Amniotic stem cell (primary cell): ENCODE measurements around the gene VPS13D.

Experiments
- DNase-seq: peaks from one replicate; lab custom pipeline; 2025; lab: John Stamatoyannopoulos, UW

Gene VPS13D

GRCh38 chr1:12495725-12496124, 265.9 kb downstream of the VPS13D start:
- no peak for DNase-seq

- DNase-seq: no peak
Observed at GRCh38 chr1:12496154-12496961, 266.5 kb downstream of the VPS13D start.

- no peak for DNase-seq
Observed at GRCh38 chr1:12499539-12500240, 269.9 kb downstream of the VPS13D start.

GRCh38 chr1:12501661-12502060, 271.8 kb downstream of the VPS13D start:
- DNase-seq: no peak

GRCh38 chr1:12502336-12503109, 272.7 kb downstream of the VPS13D start:
- DNase-seq: no peak

GRCh38 chr1:12503709-12504108, 273.9 kb downstream of the VPS13D start:
- no peak for DNase-seq

GRCh38 chr1:12504601-12505000, 274.8 kb downstream of the VPS13D start:
- no peak for DNase-seq

- DNase-seq: no peak
Observed at GRCh38 chr1:12505231-12505630, 275.4 kb downstream of the VPS13D start.

GRCh38 chr1:12505639-12506280, 275.9 kb downstream of the VPS13D start:
- DNase-seq: no peak

- DNase-seq: no peak
Observed at GRCh38 chr1:12506281-12507280, 276.8 kb downstream of the VPS13D start.

GRCh38 chr1:12507631-12508030, 277.8 kb downstream of the VPS13D start:
- DNase-seq: no peak

GRCh38 chr1:12508849-12509248, 279.0 kb downstream of the VPS13D start:
- no peak for DNase-seq

- no peak for DNase-seq
Observed at GRCh38 chr1:12511128-12511484, 281.3 kb downstream of the VPS13D start.

- no peak for DNase-seq
Observed at GRCh38 chr1:12511516-12512468, 282.0 kb downstream of the VPS13D start.

- no peak for DNase-seq
Observed at GRCh38 chr1:12513181-12513580, 283.4 kb downstream of the VPS13D start.

GRCh38 chr1:12514590-12514989, 284.8 kb downstream of the VPS13D start:
- DNase-seq: no peak

- no peak for DNase-seq
Observed at GRCh38 chr1:12515234-12515633, 285.4 kb downstream of the VPS13D start.

- no peak for DNase-seq
Observed at GRCh38 chr1:12516741-12517140, 286.9 kb downstream of the VPS13D start.

GRCh38 chr1:12518931-12519692, 289.3 kb downstream of the VPS13D start:
- DNase-seq: no peak
